Type B pancreatic cell (in vitro differentiated cells): ENCODE measurements around the gene APBA1. TPM values are rescaled to one million over a fixed set of nuclear protein-coding genes. Genes with fewer than 3 reads are reported as not detected.

Source experiments
- DNase-seq: peaks from one replicate; pipeline ENCODE4 v3.0.0; 2021; ENCODE audit warnings: mixed read lengths; ENCODE audit not compliant: unreplicated experiment; ENCODE audit errors: extremely low spot score
- H3K27ac Mint-ChIP-seq: 2 replicates; pipeline ENCODE4 v1.8.0; 2021; ENCODE audit warnings: mild to moderate bottlenecking, mixed read lengths
- H3K27me3 Mint-ChIP-seq: 2 replicates; pipeline ENCODE4 v1.8.0; 2021; ENCODE audit warnings: mixed read lengths
- H3K36me3 Mint-ChIP-seq: 2 replicates; pipeline ENCODE4 v1.8.0; 2021; ENCODE audit warnings: mixed read lengths
- H3K4me1 Mint-ChIP-seq: one replicate; pipeline ENCODE4 v1.8.0; 2021; ENCODE audit warnings: mixed read lengths; ENCODE audit not compliant: unreplicated experiment
- H3K4me3 Mint-ChIP-seq: 2 replicates; pipeline ENCODE4 v1.8.0; 2021; ENCODE audit warnings: mild to moderate bottlenecking, mixed read lengths
- H3K9me3 Mint-ChIP-seq: 2 replicates; pipeline ENCODE4 v1.8.0; 2021; ENCODE audit warnings: mixed read lengths
- total RNA-seq: library from RNA; stranded (reverse); gene quantifications from 2 replicates; pipeline ENCODE4 v1.2.1, GENCODE V29; 2021; ENCODE audit warnings: low replicate concordance
- TF ChIP-seq, protein P1 (sequence below): fragments of 200-600 bp; sonication (generic); conservative IDR thresholded peaks from 2 replicates; pipeline ENCODE4 v1.5.0; 2021; ENCODE audit warnings: antibody characterized with exemption, mild to moderate bottlenecking

The APBA1 gene
- total RNA-seq, 1 donor from 2014 or later: 6.3 TPM

DNA sequence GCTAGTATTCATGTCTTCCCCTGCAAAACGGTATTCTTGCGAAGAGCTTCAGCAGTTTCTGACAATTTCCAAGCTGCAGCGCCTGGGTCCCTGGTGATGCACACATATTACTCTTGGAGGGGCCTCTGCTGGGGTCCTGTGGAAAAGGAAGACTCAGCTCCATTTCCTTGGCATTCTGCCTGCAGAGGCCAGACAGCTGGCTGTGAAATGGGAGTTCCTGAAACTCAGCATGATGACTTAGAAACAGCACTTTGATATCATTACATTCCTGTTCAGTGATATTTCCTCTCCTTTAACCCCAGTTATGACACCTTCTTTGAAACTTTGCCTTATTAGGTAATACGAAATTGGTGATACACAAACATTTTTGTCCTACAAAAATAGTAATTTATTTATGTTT, 98.5 kb downstream of the APBA1 start:
- H3K27me3 Mint-ChIP-seq: peaks cover 12% of the 10 kb centered on the region
- no peak overlapping the region for H3K27ac Mint-ChIP-seq
- H3K4me3 Mint-ChIP-seq: no peak overlapping the region
- no peaks in the 10 kb centered on the region for H3K9me3 Mint-ChIP-seq
- TF ChIP-seq, protein P1, sequence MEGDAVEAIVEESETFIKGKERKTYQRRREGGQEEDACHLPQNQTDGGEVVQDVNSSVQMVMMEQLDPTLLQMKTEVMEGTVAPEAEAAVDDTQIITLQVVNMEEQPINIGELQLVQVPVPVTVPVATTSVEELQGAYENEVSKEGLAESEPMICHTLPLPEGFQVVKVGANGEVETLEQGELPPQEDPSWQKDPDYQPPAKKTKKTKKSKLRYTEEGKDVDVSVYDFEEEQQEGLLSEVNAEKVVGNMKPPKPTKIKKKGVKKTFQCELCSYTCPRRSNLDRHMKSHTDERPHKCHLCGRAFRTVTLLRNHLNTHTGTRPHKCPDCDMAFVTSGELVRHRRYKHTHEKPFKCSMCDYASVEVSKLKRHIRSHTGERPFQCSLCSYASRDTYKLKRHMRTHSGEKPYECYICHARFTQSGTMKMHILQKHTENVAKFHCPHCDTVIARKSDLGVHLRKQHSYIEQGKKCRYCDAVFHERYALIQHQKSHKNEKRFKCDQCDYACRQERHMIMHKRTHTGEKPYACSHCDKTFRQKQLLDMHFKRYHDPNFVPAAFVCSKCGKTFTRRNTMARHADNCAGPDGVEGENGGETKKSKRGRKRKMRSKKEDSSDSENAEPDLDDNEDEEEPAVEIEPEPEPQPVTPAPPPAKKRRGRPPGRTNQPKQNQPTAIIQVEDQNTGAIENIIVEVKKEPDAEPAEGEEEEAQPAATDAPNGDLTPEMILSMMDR: no peak
- no peak for DNase-seq
- peaks cover 4% of the 10 kb centered on the region for H3K4me1 Mint-ChIP-seq
- no peaks in the 10 kb centered on the region for H3K36me3 Mint-ChIP-seq

DNA sequence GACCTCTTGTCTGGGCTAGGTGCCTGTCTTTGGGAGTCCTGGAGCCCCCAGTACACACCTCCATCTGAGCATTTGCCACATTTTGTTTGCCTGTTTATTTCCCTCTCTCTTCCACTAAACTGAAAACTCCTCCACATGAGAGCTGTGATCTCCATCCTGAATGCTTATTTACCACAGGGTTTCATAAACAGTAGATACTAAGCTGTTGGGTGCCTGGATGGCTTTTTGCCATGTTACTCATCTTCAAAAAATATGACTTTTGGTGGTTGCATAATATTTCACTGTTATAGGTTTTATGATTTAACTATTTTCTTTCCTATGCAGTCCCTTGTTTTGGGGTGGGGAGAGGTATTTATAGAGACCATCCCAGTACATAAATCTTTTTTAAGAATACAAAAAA, 99.6 kb downstream of the APBA1 start:
- H3K4me3 Mint-ChIP-seq: no peak overlapping the region
- no peak for DNase-seq
- TF ChIP-seq, protein P1: no peak
- H3K9me3 Mint-ChIP-seq: no peaks in the 10 kb centered on the region
- H3K27me3 Mint-ChIP-seq: peaks cover 12% of the 10 kb centered on the region
- H3K27ac Mint-ChIP-seq: no peak overlapping the region
- peaks cover 4% of the 10 kb centered on the region for H3K4me1 Mint-ChIP-seq
- no peaks in the 10 kb centered on the region for H3K36me3 Mint-ChIP-seq

DNA sequence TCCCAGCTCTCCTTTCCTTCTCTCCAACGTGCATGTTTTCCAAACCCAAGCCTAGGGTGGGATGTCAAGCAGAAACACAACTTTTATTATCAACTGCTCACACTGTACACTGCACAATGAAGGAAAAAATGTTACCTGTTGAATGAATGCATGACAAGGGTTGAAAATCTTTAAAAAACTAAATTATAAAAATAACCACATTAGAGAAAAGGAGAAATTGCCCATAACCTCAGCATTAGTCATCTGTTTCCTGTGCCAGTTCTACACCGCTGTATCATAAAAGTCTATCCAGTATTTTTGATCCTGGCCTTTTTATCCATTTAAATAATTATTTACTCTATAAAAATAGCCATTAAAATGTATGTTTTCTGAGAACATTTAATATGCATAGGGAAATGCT, 101.1 kb downstream of the APBA1 start:
- DNase-seq: no peak
- TF ChIP-seq, protein P1: no peak
- H3K4me1 Mint-ChIP-seq: peaks cover 4% of the 10 kb centered on the region
- no peak overlapping the region for H3K27ac Mint-ChIP-seq
- H3K36me3 Mint-ChIP-seq: no peaks in the 10 kb centered on the region
- no peaks in the 10 kb centered on the region for H3K9me3 Mint-ChIP-seq
- no peak overlapping the region for H3K4me3 Mint-ChIP-seq
- H3K27me3 Mint-ChIP-seq: peaks cover 12% of the 10 kb centered on the region

DNA sequence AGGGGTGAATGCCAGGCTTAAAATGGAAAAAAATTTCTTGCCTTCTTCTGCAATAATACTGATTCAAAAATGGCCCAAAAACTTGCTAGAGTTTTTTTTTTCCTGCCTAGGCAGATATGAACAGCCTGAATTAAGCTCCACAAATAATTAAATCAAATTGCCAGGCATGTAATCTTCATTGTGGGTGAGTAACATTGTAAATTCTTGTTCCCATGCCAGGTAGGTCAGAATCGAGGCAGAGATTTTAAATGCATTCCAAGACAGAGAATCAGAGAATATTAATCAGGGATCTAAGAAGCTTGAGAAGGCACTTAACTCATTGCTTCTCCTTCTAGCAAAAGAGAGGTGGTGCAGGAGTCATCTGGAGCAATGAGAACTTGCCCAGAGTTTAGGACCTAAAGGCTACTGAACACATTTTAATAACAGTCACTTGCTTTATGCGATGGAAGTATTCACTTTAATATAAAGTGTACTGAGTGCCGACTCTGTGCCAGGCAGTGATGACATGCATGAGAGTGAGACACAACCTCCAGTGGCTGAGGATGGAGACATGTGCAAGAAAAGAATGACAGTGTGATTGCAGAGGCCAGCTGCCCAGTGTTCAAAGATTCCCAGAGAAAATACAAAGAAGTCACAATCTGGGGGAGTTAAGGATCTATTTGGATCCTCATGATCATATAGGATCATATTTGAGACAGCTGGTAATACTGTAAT, 102.3 kb downstream of the APBA1 start:
- TF ChIP-seq, protein P1: no peak
- peaks cover 4% of the 10 kb centered on the region for H3K4me1 Mint-ChIP-seq
- no peaks in the 10 kb centered on the region for H3K9me3 Mint-ChIP-seq
- DNase-seq: no peak
- H3K27me3 Mint-ChIP-seq: peaks cover 12% of the 10 kb centered on the region
- H3K27ac Mint-ChIP-seq: no peak overlapping the region
- H3K36me3 Mint-ChIP-seq: no peaks in the 10 kb centered on the region
- no peak overlapping the region for H3K4me3 Mint-ChIP-seq

DNA sequence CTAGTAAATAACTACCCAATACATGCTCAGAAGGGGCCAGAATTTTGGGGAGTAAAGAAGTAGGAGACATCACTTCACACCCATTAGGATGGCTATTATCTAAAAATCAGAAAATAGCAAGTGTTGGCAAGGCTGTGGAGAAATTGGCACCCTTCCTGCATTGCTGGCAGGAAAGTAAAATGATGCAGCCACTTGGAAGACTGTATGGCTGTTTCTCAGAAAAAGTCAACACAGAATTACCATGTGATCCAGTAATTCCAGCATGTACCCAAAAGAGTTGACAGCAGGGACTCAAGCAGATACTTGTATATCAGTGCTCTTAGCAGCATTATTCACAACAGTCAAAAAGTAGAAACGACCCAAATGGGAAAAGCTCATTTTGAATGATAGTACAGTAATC, 107.6 kb downstream of the APBA1 start:
- DNase-seq: no peak
- H3K4me1 Mint-ChIP-seq: no peaks in the 10 kb centered on the region
- no peak overlapping the region for H3K27ac Mint-ChIP-seq
- H3K36me3 Mint-ChIP-seq: no peaks in the 10 kb centered on the region
- TF ChIP-seq, protein P1: no peak
- H3K4me3 Mint-ChIP-seq: no peak overlapping the region
- peaks cover under 1% of the 10 kb centered on the region for H3K27me3 Mint-ChIP-seq
- H3K9me3 Mint-ChIP-seq: no peaks in the 10 kb centered on the region

DNA sequence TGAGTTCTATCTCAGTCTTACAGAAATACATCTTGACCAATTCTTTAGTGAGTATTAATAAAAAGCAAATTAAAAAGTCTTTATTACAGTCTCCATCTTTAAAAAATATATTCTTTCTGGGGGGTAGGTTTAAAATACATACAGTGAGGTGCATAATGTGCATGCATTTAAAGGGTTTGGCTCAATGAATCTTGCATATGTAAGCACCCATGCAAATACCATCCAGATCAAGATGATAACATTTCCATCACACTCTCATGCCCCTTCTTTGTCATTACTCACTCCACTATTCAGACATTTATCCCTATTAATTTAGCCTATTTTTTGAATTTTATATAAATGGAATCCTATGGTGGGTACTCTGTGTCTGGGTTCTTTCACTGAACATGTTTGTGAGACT, 113.0 kb downstream of the APBA1 start:
- TF ChIP-seq, protein P1: no peak

More for the DNA sequence above, 113.0 kb downstream of the APBA1 start:
- H3K36me3 Mint-ChIP-seq: no peaks in the 10 kb centered on the region
- H3K27me3 Mint-ChIP-seq: peaks cover 7% of the 10 kb centered on the region
- H3K4me3 Mint-ChIP-seq: no peak overlapping the region
- no peak for DNase-seq
- H3K9me3 Mint-ChIP-seq: no peaks in the 10 kb centered on the region
- H3K4me1 Mint-ChIP-seq: no peaks in the 10 kb centered on the region
- no peak overlapping the region for H3K27ac Mint-ChIP-seq
